ENCODE data around the gene ST14. TPM values are rescaled to one million over a fixed set of nuclear protein-coding genes. Genes with fewer than 3 reads are reported as not detected.

ST14 gene
- polyA plus RNA-seq, 1 of the 3 experiments (the other 2 are of a cell fraction): not detected

- no peak for TF ChIP-seq SIN3A (IDR thresholded peaks at IDR 0.05; ENCODE audit: borderline replicate concordance, low read depth, low read length)
- TF ChIP-seq MXI1 (IDR thresholded peaks at IDR 0.05; ENCODE audit: low read depth, low read length): no peak
- TF ChIP-seq CTCF (IDR thresholded peaks at IDR 0.05): no peak
- TF ChIP-seq TAF1 (IDR thresholded peaks at IDR 0.05; ENCODE audit: borderline replicate concordance, low read depth, low read length): no peak
- no peak for TF ChIP-seq YY1 (IDR thresholded peaks at IDR 0.05; ENCODE audit: low read depth)
- TF ChIP-seq NRF1 (IDR thresholded peaks at IDR 0.05; ENCODE audit: low read depth, low read length): no peak
- TF ChIP-seq JUND (IDR thresholded peaks at IDR 0.05): no peak
Measured at GRCh38 chr11:130180896-130181294, 21.3 kb downstream of the ST14 start (continued).

GRCh38 chr11:130181295-130182272 lies 22.0 kb downstream of the ST14 start:
- H3K4me2 ChIP-seq: no peak overlapping the region
- CTCF ChIA-PET: interaction anchor here (0.7 to 1.1 kb wide), 2 partner anchors 31 to 262 kb away, joined by 3 read pairs; no protein-coding TSS in a partner anchor

GRCh38 chr11:130183878-130184610 lies 24.5 kb downstream of the ST14 start:
- H3K4me1 ChIP-seq (ENCODE audit: control insufficient read depth in 1 of 2, insufficient read depth in 2 of 2, low read depth in 1 of 2, low read length in 1 of 2): no peaks in the 10 kb centered on the region
- H4K20me1 ChIP-seq (ENCODE audit: insufficient read depth): no peaks in the 10 kb centered on the region
- no peaks in the 10 kb centered on the region for H3K79me2 ChIP-seq (ENCODE audit: insufficient read depth)
- no peak overlapping the region for H2AFZ ChIP-seq (ENCODE audit: low read depth)
- H3K4me3 ChIP-seq (ENCODE audit: low read depth in 2 of 2, low read length in 1 of 2): no peak overlapping the region
- POLR2A ChIA-PET: no interaction called here
- CTCF ChIA-PET: interaction anchor here (0.8 to 1.1 kb wide), 2 partner anchors 18 to 21 kb away, joined by 3 to 4 read pairs; no protein-coding TSS in a partner anchor
- DNase-seq: no peak
- H3K9me2 ChIP-seq: no peaks in the 10 kb centered on the region
- no peak overlapping the region for H3K27ac ChIP-seq (ENCODE audit: low read depth in 2 of 2, low read length in 1 of 2)
- no peak for TF ChIP-seq FOXJ3 (CRISPR knock-in tag; IDR thresholded peaks at IDR 0.05)
- no peak for TF ChIP-seq NFIC (IDR thresholded peaks at IDR 0.05; ENCODE audit: borderline replicate concordance)
- no peak for TF ChIP-seq CHD2 (IDR thresholded peaks at IDR 0.05; ENCODE audit: low read length, partially characterized antibody)
- no peak for TF ChIP-seq REST (IDR thresholded peaks at IDR 0.05; ENCODE audit: low read depth, low read length)
- no peak for TF ChIP-seq TCF12 (IDR thresholded peaks at IDR 0.05)
- no peak for TF ChIP-seq RXRA (IDR thresholded peaks at IDR 0.05; ENCODE audit: borderline replicate concordance, low read depth)
- TF ChIP-seq USF1 (IDR thresholded peaks at IDR 0.05; ENCODE audit: borderline replicate concordance, low read depth): no peak
- TF ChIP-seq JUND (IDR thresholded peaks at IDR 0.05): no peak
- H3K9me3 ChIP-seq: no peaks in the 10 kb centered on the region
- H3K36me3 ChIP-seq (replicated peaks in 1 of 2; ENCODE audit: control insufficient read depth in 1 of 2, insufficient read depth in 2 of 2, low read length in 1 of 2): no peaks in the 10 kb centered on the region
- WGBS (ENCODE audit: low lambda C conversion rate): 83% methylated on average over 11 of the region's 11 CpGs
- H3K4me2 ChIP-seq: no peak overlapping the region
- no peaks in the 10 kb centered on the region; the same call in 1 of the 2 replicates for H3K27me3 ChIP-seq (ENCODE audit: insufficient read depth)
- no peaks in the 10 kb centered on the region for H3F3A ChIP-seq (replicated peaks; ENCODE audit: insufficient read depth)
- H3K9ac ChIP-seq: no peak overlapping the region

More at GRCh38 chr11:130181295-130182272, 22.0 kb downstream of the ST14 start:
- TF ChIP-seq FOSL2 (IDR thresholded peaks at IDR 0.05; ENCODE audit: borderline replicate concordance, low read depth) (peak; percentile 35; the same call in 1 of the 2 replicates), TAF1 (IDR thresholded peaks at IDR 0.05; ENCODE audit: borderline replicate concordance, low read depth, low read length) (no peak)
- H3K9ac ChIP-seq: no peak overlapping the region
- no peak overlapping the region for H3K27ac ChIP-seq (ENCODE audit: low read depth in 2 of 2, low read length in 1 of 2)
- peaks cover 0 to 3% of the 10 kb centered on the region in 2 experiments; a peak in 1 of 4 replicates for H3K4me1 ChIP-seq (ENCODE audit: control insufficient read depth in 1 of 2, insufficient read depth in 2 of 2, low read depth in 1 of 2, low read length in 1 of 2)
- no peaks in the 10 kb centered on the region for H3K79me2 ChIP-seq (ENCODE audit: insufficient read depth)
- no peaks in the 10 kb centered on the region for H3F3A ChIP-seq (replicated peaks; ENCODE audit: insufficient read depth)
- WGBS (ENCODE audit: low lambda C conversion rate): 72% methylated on average over 8 of the region's 11 CpGs
- no peaks in the 10 kb centered on the region; the same call in 1 of the 2 replicates for H3K27me3 ChIP-seq (ENCODE audit: insufficient read depth)
- H3K9me2 ChIP-seq: no peaks in the 10 kb centered on the region
- no peaks in the 10 kb centered on the region for H3K9me3 ChIP-seq
- no peaks in the 10 kb centered on the region for H4K20me1 ChIP-seq (ENCODE audit: insufficient read depth)
- no peak overlapping the region for H3K4me3 ChIP-seq (ENCODE audit: low read depth in 2 of 2, low read length in 1 of 2)
- H3K36me3 ChIP-seq (replicated peaks in 1 of 2; ENCODE audit: control insufficient read depth in 1 of 2, insufficient read depth in 2 of 2, low read length in 1 of 2): no peaks in the 10 kb centered on the region
- no peak overlapping the region for H2AFZ ChIP-seq (ENCODE audit: low read depth)
- no peak for DNase-seq
- POLR2A ChIA-PET: no interaction called here

Data from SK-N-SH (cell line).